Left colon (tissue), 2 donors: ENCODE measurements around the gene SHANK1. TPM values are rescaled to one million over a fixed set of nuclear protein-coding genes. Genes with fewer than 3 reads are reported as not detected.
A peak's percentile ranks its signal among the peaks of the same experiment; 100 is the strongest.

Source experiments
- ATAC-seq: fragments of 200-7000 bp; cut with Tn5 transposase; one replicate; pipeline ENCODE4 v1.9.1; 2020; ENCODE audit warnings: mild to moderate bottlenecking, moderate library complexity
- DNase-seq, 2 donors: peaks; one replicate each; pipeline ENCODE4 v3.0.0-alpha.2; 2020
- intact Hi-C, 2 donors: fragments of 100-400 bp; cut with DNase I in 1 of 2; cut with micrococcal nuclease in 1 of 2; formaldehyde crosslinking; loops; one replicate each; pipeline versions ENCODE4 v1.11.2 to v1.14.0; 2022; cut with DNase I, micrococcal nuclease
- total RNA-seq, 2 donors: library from RNA; stranded (reverse); fragmentation: NEBNext Ultra II Directional; extraction: Animal tissue kit (Norgen Biotek cat#: 25700); gene quantifications; one replicate each; pipeline ENCODE4 v1.2.1, GENCODE V29; 2021
- donor health status: DM: no; HTN: no; CAD: no.
- donor health status: DM: yes; HTN: yes; CAD: no.

SHANK1 gene
- total RNA-seq, 2 donors from 2014 or later = 0.21 to 0.36 TPM

GRCh38 chr19:50717891-50718254 is 1.7 kb downstream of the SHANK1 start:
- ATAC-seq (no peak), DNase-seq (no peak)
- intact Hi-C loops = no loop called here

GRCh38 chr19:50717026-50717723 is 2.4 kb downstream of the SHANK1 start:
- intact Hi-C loops = no loop called here
- ATAC-seq = no peak
- no peak for DNase-seq

- ATAC-seq (no peak), DNase-seq (no peak)
- intact Hi-C loops = no loop called here
These were observed 3.2 kb downstream of the SHANK1 start for GRCh38 chr19:50716178-50717025.

GRCh38 chr19:50713556-50714236 is 5.9 kb downstream of the SHANK1 start:
- intact Hi-C loops = no loop called here
- no peak for DNase-seq
- no peak for ATAC-seq

- DNase-seq (no peak), ATAC-seq (no peak)
- intact Hi-C loops = no loop called here
These were observed 6.8 kb downstream of the SHANK1 start for GRCh38 chr19:50712833-50713232.

- DNase-seq = no peak
- no peak for ATAC-seq
- intact Hi-C loops = no loop called here
These were observed 7.8 kb downstream of the SHANK1 start for GRCh38 chr19:50711805-50712204.

GRCh38 chr19:50711196-50711595 is 8.4 kb downstream of the SHANK1 start:
- intact Hi-C loops = no loop called here
- DNase-seq = no peak
- ATAC-seq = no peak

GRCh38 chr19:50710612-50711011 is 9.0 kb downstream of the SHANK1 start:
- ATAC-seq (no peak), DNase-seq (no peak)
- intact Hi-C loops = no loop called here

GRCh38 chr19:50710094-50710493 is 9.5 kb downstream of the SHANK1 start:
- ATAC-seq (no peak), DNase-seq (no peak)
- intact Hi-C loops = no loop called here

GRCh38 chr19:50708179-50708879 is 11.3 kb downstream of the SHANK1 start:
- ATAC-seq = no peak
- intact Hi-C loops = loop anchor here in 1 of 2 donors (10.0 kb wide), 1 partner anchor 76 kb away; no protein-coding TSS in a partner anchor
- DNase-seq = no peak

GRCh38 chr19:50706387-50706786 is 13.2 kb downstream of the SHANK1 start:
- DNase-seq (no peak), ATAC-seq (no peak)
- intact Hi-C loops = loop anchor here in 1 of 2 donors (10.0 kb wide), 1 partner anchor 78 kb away; no protein-coding TSS in a partner anchor

- peak; percentile 49 for ATAC-seq
- no peak for DNase-seq
- intact Hi-C loops = loop anchor here in 1 of 2 donors (10.0 kb wide), 1 partner anchor 79 kb away; no protein-coding TSS in a partner anchor
These were observed 14.1 kb downstream of the SHANK1 start for GRCh38 chr19:50705422-50706019.

GRCh38 chr19:50703915-50704796 is 15.4 kb downstream of the SHANK1 start:
- DNase-seq (no peak), ATAC-seq (no peak)
- intact Hi-C loops = loop anchor here in 1 of 2 donors (10.0 kb wide), 1 partner anchor 81 kb away; no protein-coding TSS in a partner anchor

- ATAC-seq = no peak
- intact Hi-C loops = loop anchor here in 1 of 2 donors (10.0 kb wide), 1 partner anchor 82 kb away; no protein-coding TSS in a partner anchor
- DNase-seq = no peak
These were observed 16.5 kb downstream of the SHANK1 start for GRCh38 chr19:50702871-50703829.

- intact Hi-C loops = loop anchor here in 1 of 2 donors (10.0 kb wide), 1 partner anchor 82 kb away; no protein-coding TSS in a partner anchor
- DNase-seq (no peak), ATAC-seq (no peak)
These were observed 17.3 kb downstream of the SHANK1 start for GRCh38 chr19:50702158-50702870.
